ENCODE measurements around the gene GOLGA8B.

DNA sequence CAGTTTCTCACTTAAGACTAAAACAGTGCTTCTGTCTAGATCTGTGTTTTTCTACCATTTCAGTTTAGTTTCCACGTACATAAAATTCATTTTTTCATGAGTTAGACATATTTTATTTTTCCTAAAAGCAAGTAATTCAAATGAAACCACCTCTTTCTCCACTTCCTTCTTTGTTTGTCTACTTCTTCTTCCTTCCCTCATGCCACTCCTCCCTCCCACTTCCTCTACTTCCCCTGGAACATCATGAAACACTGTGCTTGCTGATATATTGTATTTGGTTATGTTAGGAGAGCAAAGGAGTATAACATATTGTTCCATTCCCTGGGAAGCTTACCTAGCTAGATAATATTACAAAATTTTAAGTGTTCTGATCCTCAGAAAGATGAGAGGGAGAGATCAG lies 36.7 kb upstream of the GOLGA8B start:
- TF ChIP-seq POLR2A (IDR thresholded peaks at IDR 0.05; ENCODE audit: low read length) (no peak), GATA1 (IDR thresholded peaks at IDR 0.05; ENCODE audit: low read depth, low read length) (no peak)

All from erythroblast (primary cell).